ENCODE measurements around the gene LIPC.

GRCh38 chr15:58477170-58477569 lies 45.4 kb downstream of the LIPC start:
- TF ChIP-seq CTCF (IDR thresholded peaks at IDR 0.05) (no peak), POLR2A (IDR thresholded peaks at IDR 0.05) (no peak)

All from testis (tissue), 2 donors.